ENCODE results near the gene TMEM117.
"Not testable (repeated sequence)": the region's sequence is repeated elsewhere in the genome, so short reads cannot be mapped to it uniquely, and the experiment has no call there.

The TMEM117 gene

GRCh38 chr12:44031472-44032185 lies 195.7 kb downstream of the TMEM117 start:
- no peak for DNase-seq

- DNase-seq, result no peak
These were observed 199.0 kb downstream of the TMEM117 start for GRCh38 chr12:44034906-44035305.

DNA sequence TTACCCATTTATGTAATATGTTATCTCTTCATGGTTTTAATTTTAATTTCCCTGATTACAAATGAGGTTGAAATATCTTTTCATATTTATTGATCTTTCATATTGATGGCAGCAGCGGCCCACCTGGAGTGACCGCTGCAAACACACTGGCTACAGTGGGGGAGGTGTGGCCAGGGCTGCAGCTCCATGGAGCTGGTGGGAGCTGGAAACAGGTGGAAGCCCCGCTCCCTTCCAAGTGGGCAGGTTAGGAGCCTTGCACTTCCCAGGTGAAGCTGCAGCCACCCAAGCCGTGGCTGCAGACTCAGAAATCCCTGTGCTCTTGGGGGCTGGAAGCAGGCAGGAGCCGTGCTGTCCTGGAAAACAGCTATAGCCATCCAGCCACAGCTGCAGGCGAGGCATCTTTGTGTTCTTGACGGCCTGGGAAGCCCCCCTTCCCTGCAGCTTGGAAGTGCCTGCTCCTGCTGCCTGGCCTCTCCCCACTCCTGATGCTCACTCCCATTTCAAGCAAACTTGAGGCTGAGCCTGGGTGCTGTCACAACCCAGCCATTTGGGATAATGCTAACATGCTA lies 201.1 kb downstream of the TMEM117 start:
- DNase-seq, result no peak

DNA sequence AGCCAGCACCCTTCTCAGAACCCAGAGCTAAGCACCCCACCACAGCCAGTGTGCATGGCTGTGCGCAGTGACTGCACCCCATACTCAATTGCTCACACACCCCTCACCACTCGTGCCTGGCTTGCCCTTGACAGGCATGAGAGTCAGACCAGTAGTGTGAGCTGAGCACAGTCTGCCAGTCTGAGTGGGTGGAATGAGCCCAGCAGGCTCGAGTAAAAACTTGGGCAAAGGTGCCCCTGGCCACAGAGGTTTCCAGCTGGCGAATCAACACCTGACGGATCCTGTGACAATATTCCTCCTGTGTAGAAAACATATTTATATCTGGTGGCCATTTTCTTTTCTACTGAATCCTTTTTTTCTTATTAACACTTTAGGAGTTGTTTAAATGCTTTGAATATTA lies 202.5 kb downstream of the TMEM117 start:
- DNase-seq, result no peak

GRCh38 chr12:44044491-44044890 lies 208.6 kb downstream of the TMEM117 start:
- DNase-seq, result not testable (repeated sequence)

DNA sequence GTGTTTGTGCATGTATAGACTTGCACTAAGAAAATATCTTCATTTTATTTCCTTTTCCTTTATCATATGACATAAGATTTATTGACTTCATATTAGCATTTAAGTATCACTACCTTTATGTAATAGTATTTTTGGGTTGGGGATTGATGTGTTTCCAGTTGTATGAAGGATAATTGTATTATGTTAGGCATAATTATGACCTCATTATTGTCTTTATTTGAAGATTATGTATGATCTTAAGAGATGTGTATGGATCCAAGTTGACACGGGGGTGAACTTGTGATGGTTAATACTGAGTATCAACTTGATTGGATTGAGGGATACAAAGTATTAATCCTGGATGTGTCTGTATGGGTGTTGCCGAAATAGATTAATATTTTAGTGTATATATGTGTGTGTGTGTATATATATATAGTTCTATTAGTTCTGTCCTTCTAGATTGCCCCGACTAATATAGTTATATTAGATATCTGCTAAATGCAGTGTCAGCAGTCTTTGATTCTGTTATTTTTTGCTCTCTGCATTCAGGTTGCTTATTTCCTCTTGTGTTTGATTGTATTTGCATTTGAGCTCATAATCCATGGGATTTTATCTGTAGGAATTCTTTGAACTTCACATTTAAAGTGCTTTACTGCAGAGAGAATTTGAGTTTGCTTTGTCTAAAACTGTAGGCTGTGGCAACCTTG lies 211.0 kb downstream of the TMEM117 start:
- DNase-seq, result no peak

DNA sequence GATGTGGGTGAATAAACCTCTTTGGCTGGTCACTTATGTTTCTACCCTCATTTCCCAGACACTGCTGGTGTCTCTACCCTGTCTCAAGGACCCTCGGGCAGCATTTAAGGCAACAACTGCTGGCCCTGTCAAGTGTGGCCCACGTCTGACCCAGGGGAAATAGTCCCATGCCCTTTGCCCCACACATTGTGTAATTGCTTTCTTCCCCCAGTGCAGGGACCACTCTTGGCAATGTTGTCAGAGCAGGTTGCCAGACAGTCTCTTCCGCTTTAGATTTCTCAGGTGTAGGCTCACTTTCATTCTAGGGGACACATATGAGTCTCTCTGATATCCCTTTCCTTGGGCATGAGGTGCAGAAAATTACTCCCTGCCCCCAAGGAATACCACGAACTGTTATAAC lies 216.7 kb downstream of the TMEM117 start:
- DNase-seq, result no peak

DNA sequence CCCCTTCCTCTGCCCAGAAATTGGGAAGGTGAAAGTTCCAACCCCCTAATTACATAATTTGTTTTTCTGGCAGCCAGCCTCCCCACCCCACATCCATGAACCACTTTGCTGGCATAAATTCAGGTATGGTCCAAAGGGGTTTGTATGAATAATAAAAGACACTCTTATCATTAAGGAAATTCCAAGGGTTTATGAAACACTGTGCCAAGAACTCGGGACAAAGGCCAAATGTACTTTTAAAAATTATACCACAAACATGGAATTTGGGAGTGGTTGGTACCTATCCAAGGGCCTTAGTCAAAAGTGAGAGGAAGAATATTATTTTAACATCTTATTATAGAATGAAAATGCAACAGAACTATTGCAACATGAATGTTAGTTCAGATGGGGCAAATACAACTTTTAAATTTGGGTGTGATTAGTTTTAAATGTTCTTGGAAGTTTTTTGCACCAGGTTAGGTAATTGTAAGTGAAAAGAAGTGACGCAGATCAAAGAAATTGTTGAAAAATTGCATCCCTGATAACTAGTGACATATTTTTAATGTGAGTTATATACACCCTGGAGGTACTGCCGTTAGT lies 217.8 kb downstream of the TMEM117 start:
- no peak for DNase-seq

DNA sequence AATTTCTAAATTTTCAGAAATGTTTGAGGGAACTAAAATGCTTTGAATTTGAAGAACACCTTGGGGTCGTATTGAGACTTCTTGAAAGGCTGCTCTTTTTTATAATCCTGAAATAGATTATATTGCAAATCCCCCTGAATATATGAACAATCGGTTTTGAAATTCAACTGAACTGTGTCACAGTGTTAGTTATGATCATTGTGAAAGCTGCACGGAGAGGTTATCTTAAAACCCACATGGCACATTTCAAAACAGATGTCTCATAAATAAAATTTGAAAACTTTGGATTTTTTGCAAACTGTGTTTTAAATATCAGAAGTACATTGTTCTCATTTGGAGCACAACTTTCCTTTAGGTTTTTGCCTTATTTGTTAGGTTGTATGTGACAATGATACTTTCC lies 218.4 kb downstream of the TMEM117 start:
- DNase-seq, result no peak

GRCh38 chr12:44058366-44058765 lies 222.5 kb downstream of the TMEM117 start:
- no peak for DNase-seq

DNA sequence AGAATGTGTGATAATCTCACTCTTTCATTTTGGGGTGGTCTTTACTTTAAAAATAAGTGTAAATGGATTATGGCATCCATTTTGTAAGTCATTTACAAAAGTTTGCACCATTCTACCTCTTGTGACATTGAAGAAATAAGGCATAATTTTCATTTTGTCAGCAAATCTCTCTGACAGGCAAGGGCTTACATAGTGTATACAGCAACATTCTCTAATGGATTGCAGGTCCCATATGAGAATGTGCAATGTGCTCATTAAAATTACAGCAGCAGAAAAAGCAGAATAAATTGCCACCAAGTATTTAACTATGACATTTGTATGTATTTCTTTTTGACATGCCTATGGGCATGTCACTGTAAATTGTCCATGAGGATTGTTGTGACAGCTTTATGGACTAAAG lies 223.6 kb downstream of the TMEM117 start:
- DNase-seq, result no peak

GRCh38 chr12:44063671-44064070 lies 227.8 kb downstream of the TMEM117 start:
- no peak for DNase-seq

- no peak for DNase-seq
These were observed 241.0 kb downstream of the TMEM117 start for GRCh38 chr12:44076871-44077270.

DNA sequence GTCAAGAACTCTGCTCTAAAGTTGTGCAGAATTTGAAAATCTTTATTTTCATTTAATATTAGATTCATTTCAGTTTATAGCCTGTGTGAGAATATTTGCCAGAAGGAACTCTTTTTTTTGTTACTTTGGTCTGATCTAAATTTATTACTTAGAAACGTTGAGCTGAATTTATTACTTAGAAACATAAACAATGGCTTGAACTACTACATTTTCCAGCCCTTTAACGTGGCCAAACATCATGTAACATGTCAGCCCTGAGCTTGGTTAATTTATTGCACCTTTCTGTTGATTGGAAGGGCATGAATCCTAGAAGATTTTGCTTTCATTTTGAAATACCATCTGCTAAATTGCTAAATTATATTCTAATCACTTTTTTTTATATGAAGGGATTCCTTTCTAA lies 241.4 kb downstream of the TMEM117 start:
- DNase-seq, result no peak

DNA sequence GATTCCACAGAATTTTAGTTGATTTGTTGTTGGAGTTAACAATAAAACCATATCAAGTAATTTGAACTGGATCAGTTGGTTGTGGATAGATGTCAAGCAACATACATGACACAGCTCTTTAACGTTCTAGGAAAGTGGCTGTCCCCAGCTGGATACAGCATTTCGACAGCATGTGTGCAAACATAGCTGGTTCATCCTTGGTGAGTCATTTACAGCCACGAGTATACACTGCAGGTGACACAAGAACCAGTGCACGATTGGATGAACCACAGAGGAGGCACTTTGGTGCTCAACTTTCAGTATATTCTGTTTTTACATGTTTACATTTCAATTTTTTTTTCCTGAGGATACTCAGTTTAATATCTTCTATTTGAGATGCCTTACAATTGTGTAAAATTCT lies 242.4 kb downstream of the TMEM117 start:
- DNase-seq, result no peak

DNA sequence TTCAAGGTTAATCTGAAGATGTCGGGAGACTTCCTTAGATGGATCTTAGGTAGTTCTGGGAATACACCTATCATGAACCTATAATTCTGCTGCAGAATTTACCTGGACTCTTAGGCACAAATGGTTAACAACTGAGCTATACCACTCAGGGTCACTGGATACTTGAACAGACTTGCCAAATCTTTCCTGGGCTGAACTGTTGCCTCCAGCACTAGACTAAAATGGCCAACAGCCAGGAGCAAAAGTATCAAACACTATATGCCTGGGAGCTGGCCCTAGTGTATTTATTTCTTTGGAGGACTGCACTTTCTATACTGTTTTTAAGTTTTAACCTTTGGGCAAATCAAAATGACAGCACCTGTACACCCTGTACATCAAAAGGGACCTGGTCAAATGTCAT lies 252.8 kb downstream of the TMEM117 start:
- DNase-seq, result no peak

DNA sequence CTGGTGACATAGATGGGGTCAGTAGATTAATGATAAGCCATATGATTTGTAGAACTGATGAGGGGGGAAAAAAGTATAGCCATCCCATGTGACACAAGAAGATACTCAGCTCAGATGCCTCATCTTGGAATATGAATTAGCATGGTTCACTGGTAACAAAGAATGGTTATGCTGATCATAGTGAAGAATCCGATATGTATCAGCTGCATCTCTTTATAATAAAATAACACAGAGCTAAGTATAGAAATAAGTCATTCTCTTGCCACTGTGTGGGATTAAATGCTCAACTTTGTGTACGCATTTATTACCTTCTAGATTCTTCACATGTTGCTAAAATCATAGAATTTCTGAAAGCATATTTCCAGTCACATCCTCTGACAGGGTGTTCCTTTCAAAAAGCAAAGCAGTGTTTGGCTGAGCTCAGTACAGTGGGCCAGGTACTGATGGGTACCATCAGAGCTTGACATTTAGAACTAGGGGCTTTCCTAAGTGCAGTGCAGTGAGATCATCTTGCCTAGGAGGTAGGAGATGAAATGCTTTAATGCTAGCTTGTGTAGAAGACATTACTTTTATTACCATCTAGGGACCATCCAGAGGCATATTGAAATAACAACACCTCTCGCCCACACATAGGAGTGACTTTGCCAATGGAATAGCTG lies 256.2 kb downstream of the TMEM117 start:
- no peak for DNase-seq

DNA sequence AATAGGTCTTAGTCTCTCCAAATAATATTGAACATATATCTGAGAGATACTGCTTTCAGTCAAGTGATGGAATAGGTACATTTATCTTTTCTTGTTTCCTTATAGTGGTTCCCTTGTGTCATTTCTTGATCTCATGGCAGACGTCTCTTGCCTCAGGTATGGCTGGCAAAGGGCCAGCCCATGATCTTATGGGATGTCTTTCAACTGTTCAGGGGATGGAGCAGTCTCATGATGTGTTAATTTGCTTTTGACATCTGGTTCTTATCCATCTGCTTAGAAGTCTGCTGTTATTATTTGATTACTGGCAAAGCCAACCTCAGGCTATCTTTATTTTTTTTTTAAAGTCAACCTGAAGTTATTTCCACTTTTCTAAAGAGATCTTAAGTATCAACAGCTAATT lies 262.9 kb downstream of the TMEM117 start:
- DNase-seq, result no peak

DNA sequence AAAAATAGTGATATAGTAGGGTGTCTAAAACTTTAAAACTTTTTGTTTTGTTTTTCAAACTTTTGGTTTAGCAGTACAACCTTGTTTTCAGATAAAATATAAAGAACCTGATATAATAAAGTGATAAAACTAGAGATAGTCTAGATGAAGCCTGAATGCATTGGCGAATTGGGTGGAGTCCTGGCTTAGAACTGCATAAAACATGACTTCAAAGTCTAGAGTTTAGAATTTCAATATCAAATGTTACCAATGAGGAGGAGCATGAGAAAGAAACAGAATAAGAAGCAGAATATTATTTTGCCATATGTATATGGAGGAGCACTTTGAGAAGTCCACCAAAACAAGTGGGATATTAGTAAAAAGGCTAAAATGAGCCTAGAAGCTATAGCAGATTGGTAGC lies 263.6 kb downstream of the TMEM117 start:
- DNase-seq, result no peak

- no peak for DNase-seq
These were observed 264.4 kb downstream of the TMEM117 start for GRCh38 chr12:44100264-44100663.

DNA sequence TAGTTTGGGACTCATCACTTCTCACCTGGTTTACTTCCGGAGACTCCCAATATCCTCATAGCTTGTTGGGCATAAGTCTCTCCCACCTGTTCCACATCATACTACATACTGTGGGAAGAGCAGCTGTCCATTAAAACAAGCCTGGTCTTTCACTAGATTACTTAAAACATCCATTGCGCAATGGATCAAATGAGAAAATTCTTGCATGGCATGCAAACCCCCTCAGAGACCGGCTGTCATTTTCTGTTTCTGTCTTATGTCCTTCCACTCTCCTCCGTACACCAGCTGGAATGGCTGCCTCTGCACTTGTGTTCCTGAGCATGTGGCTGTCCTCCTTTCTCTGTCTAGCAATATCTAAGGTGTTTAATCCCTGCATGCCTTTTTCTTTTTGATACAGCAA lies 265.6 kb downstream of the TMEM117 start:
- no peak for DNase-seq

- no peak for DNase-seq
These were observed 279.0 kb downstream of the TMEM117 start for GRCh38 chr12:44114906-44115305.

- DNase-seq, result no peak
These were observed 281.5 kb downstream of the TMEM117 start for GRCh38 chr12:44117337-44117736.

DNA sequence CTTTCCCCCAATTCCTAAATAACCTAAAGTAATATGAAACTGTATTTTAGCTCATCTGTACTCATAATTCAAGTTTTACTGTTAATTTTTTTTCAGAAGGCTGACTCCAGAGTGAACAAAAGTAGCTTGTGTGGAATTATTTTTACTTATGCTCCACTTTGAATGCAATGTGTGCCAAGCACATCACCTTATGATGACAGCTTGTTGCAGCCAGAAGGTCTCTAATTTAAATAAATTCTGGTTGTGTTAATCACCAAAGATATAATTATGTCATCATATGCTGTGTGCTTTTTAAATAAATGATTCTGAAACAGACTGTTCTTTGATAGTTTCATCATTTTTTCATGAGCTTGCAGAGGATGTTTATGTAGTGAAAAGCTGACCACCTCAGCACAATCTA lies 283.1 kb downstream of the TMEM117 start:
- no peak for DNase-seq
